Fibroblast of lung (primary cell): ENCODE data around the gene FCHSD1. TPM values are rescaled to one million over a fixed set of nuclear protein-coding genes. Genes with fewer than 3 reads are reported as not detected.

ENCODE experiments used
- DNase-seq, 2 donors: peaks; one replicate each; pipeline versions ENCODE4 v3.0.0 to v3.0.0-alpha.2; 2010; ENCODE audit warnings: low read depth in 2 of 2
- H2AFZ ChIP-seq: 2 replicates; pipeline ENCODE4 v1.5.1; 2012; ENCODE audit warnings: low read length, control low read depth, inconsistent platforms
- H3K27ac ChIP-seq: 2 replicates; pipeline ENCODE4 v1.5.1; 2011; ENCODE audit warnings: low read length, control low read depth; ENCODE audit not compliant: insufficient read depth
- H3K27me3 ChIP-seq: 2 replicates; pipeline ENCODE4 v1.5.1; 2011; ENCODE audit warnings: mild to moderate bottlenecking, low read length; ENCODE audit not compliant: control insufficient read depth, insufficient read depth
- H3K36me3 ChIP-seq: 2 replicates; pipeline ENCODE4 v1.5.1; 2011; ENCODE audit warnings: low read length; ENCODE audit not compliant: control insufficient read depth, insufficient read depth
- H3K4me1 ChIP-seq: 2 replicates; pipeline ENCODE4 v1.5.1; 2011; ENCODE audit warnings: low read length; ENCODE audit not compliant: control insufficient read depth, insufficient read depth; ENCODE audit errors: extremely low read depth
- H3K4me2 ChIP-seq: 2 replicates; pipeline ENCODE4 v1.5.1; 2011; ENCODE audit warnings: low read length, control low read depth; ENCODE audit not compliant: insufficient read depth; ENCODE audit errors: extremely low read depth
- H3K4me3 ChIP-seq, 4 experiments: fragments of 200-600 bp in 1 of 4; sonication (generic) in 1 of 4; replicated peaks in 1 of 4; 2 replicates each; pipeline ENCODE4 v1.5.1; 2011 to 2016; ENCODE audit warnings: low read length in 4 of 4, low read depth in 3 of 4, mild to moderate bottlenecking in 3 of 4, control low read depth in 2 of 4, inconsistent platforms in 1 of 4, mixed read lengths in 1 of 4; ENCODE audit not compliant: insufficient read depth in 1 of 4; ENCODE audit errors: control extremely low read depth in 1 of 4
- H3K79me2 ChIP-seq: 2 replicates; pipeline ENCODE4 v1.5.1; 2012; ENCODE audit warnings: mild to moderate bottlenecking, low read length, inconsistent platforms; ENCODE audit not compliant: control insufficient read depth, insufficient read depth
- H3K9ac ChIP-seq: 2 replicates; pipeline ENCODE4 v1.5.1; 2011; ENCODE audit warnings: mild to moderate bottlenecking, low read length, control low read depth; ENCODE audit not compliant: insufficient read depth
- H3K9me3 ChIP-seq: 2 replicates; pipeline ENCODE4 v1.5.1; 2012; ENCODE audit warnings: low read depth, low read length; ENCODE audit not compliant: control insufficient read depth, insufficient read depth
- H4K20me1 ChIP-seq: 2 replicates; pipeline ENCODE4 v1.5.1; 2011; ENCODE audit warnings: low read length; ENCODE audit not compliant: control insufficient read depth, insufficient read depth; ENCODE audit errors: extremely low read depth
- EZH2 ChIP-seq: IDR thresholded peaks from 2 replicates; pipeline ENCODE4 v1.5.1; 2012; ENCODE audit warnings: low read length, control low read depth, mild to moderate bottlenecking; ENCODE audit errors: missing control alignments
- polyA plus RNA-seq, 2 donors: library from polyadenylated mRNA; depleted of rRNA in 1 of 2; stranded (reverse) in 1 of 2; unstranded in 1 of 2; fragments of >200 nt; gene quantifications; 2 replicates each; pipeline ENCODE4 v1.2.1, GENCODE V29; 2011 to 2012; ENCODE audit warnings: missing spikeins in 1 of 2
- total RNA-seq: library from RNA; depleted of rRNA; stranded (reverse); fragments of >200 nt; gene quantifications from 2 replicates; pipeline ENCODE4 v1.2.1, GENCODE V29; 2014
- TF ChIP-seq, protein P1 (sequence below), 2 donors: IDR thresholded peaks in 1 of 2; conservative IDR thresholded peaks in 1 of 2; 1 replicate in 1 of 2; 2 replicates in 1 of 2; pipeline ENCODE4 v1.5.1; 2011 to 2012; ENCODE audit warnings: low read length in 2 of 2, control low read depth in 1 of 2, inconsistent platforms in 1 of 2, low read depth in 1 of 2, mild to moderate bottlenecking in 1 of 2

The FCHSD1 gene
- total and polyA plus RNA-seq, 2 donors (not counting 1 experiment from before 2014, with no cell fraction given): 19.1 to 25.6 TPM

- H3K36me3 ChIP-seq: no peaks in the 10 kb centered on the region
- peak overlapping the region; percentile 20 for H3K4me2 ChIP-seq
- H2AFZ ChIP-seq: no peak overlapping the region
- no peak overlapping the region for H3K4me3 ChIP-seq
- TF ChIP-seq EZH2: no peak
- TF ChIP-seq, protein P1, sequence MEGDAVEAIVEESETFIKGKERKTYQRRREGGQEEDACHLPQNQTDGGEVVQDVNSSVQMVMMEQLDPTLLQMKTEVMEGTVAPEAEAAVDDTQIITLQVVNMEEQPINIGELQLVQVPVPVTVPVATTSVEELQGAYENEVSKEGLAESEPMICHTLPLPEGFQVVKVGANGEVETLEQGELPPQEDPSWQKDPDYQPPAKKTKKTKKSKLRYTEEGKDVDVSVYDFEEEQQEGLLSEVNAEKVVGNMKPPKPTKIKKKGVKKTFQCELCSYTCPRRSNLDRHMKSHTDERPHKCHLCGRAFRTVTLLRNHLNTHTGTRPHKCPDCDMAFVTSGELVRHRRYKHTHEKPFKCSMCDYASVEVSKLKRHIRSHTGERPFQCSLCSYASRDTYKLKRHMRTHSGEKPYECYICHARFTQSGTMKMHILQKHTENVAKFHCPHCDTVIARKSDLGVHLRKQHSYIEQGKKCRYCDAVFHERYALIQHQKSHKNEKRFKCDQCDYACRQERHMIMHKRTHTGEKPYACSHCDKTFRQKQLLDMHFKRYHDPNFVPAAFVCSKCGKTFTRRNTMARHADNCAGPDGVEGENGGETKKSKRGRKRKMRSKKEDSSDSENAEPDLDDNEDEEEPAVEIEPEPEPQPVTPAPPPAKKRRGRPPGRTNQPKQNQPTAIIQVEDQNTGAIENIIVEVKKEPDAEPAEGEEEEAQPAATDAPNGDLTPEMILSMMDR (conservative IDR thresholded peaks at IDR 0.05 in 1 of 2, IDR thresholded peaks at IDR 0.05 in 1 of 2; ENCODE audit: low read depth in 1 of 2, low read length in 2 of 2): no peak
- no peaks in the 10 kb centered on the region for H3K27me3 ChIP-seq
- H3K9me3 ChIP-seq: no peaks in the 10 kb centered on the region
- H3K9ac ChIP-seq: no peak overlapping the region
- H3K27ac ChIP-seq: peak overlapping the region; percentile 83
- DNase-seq: peak in 1 of 2 donors; percentile 26
- H4K20me1 ChIP-seq: no peaks in the 10 kb centered on the region
- H3K79me2 ChIP-seq: peaks cover 48% of the 10 kb centered on the region
- H3K4me1 ChIP-seq: peaks cover 6% of the 10 kb centered on the region
Measured at GRCh38 chr5:141605523-141606277, 45.5 kb downstream of the FCHSD1 start.

- H4K20me1 ChIP-seq: no peaks in the 10 kb centered on the region
- H3K79me2 ChIP-seq: peaks cover 47% of the 10 kb centered on the region
- TF ChIP-seq, protein P1 (conservative IDR thresholded peaks at IDR 0.05 in 1 of 2, IDR thresholded peaks at IDR 0.05 in 1 of 2; ENCODE audit: low read depth in 1 of 2, low read length in 2 of 2): no peak
- TF ChIP-seq EZH2: no peak
- no peaks in the 10 kb centered on the region for H3K36me3 ChIP-seq
- no peaks in the 10 kb centered on the region for H3K27me3 ChIP-seq
- peak; percentile 90 to 92 for DNase-seq
- H3K4me2 ChIP-seq: peak overlapping the region; percentile 42
- H3K9me3 ChIP-seq: no peaks in the 10 kb centered on the region
- no peak overlapping the region for H3K4me3 ChIP-seq
- H3K9ac ChIP-seq: no peak overlapping the region
- H3K4me1 ChIP-seq: peaks cover 6% of the 10 kb centered on the region
- H3K27ac ChIP-seq: peak overlapping the region; percentile 83
- no peak overlapping the region for H2AFZ ChIP-seq
Measured at GRCh38 chr5:141603923-141604717, 47.1 kb downstream of the FCHSD1 start.

GRCh38 chr5:141602606-141603005 is 48.6 kb downstream of the FCHSD1 start:
- Histone ChIP-seq H3K4me3 (no peak overlapping the region), H3K36me3 (no peaks in the 10 kb centered on the region), H3K9ac (no peak overlapping the region), H3K79me2 (peaks cover 40% of the 10 kb centered on the region), H3K27me3 (no peaks in the 10 kb centered on the region), H3K4me2 (no peak overlapping the region), H3K9me3 (no peaks in the 10 kb centered on the region), H4K20me1 (no peaks in the 10 kb centered on the region), H2AFZ (no peak overlapping the region), H3K4me1 (peaks cover 6% of the 10 kb centered on the region), H3K27ac (no peak overlapping the region)
- DNase-seq: no peak
- TF ChIP-seq, protein P1 (conservative IDR thresholded peaks at IDR 0.05 in 1 of 2, IDR thresholded peaks at IDR 0.05 in 1 of 2; ENCODE audit: low read depth in 1 of 2, low read length in 2 of 2): no peak
- TF ChIP-seq EZH2: no peak
